GM08714 (cell line): ENCODE results near the gene OR2H2.

Experiments used
- H3K4me3 ChIP-seq: fragments of 200-500 bp; sonication (Bioruptor generic); 2 replicates; pipeline ENCODE4 v1.5.1; 2014; ENCODE audit warnings: mild to moderate bottlenecking, low read length, inconsistent platforms
- ZNF274 ChIP-seq: IDR thresholded peaks from 2 replicates; pipeline ENCODE4 v1.6.1; 2012; ENCODE audit warnings: mild to moderate bottlenecking, low read depth, low read length

Gene OR2H2

DNA sequence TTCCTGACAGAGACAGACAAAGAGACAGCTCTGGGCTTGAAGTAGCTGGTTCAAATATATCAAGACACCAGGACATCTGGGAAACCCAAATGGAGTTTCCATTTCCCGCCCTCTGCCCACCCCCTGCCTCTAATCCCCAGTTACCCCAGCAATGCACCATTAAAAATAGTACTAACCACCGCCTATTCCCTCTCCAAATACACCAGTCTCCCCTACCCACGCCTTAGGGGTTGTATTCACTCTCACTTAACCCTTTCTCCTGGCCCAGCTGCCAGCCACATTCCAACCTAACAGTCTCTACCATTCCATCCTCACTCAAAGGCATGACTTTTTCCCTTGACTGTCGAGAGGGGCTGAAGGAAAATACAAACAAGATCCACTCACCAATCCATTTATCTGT lies 25.6 kb downstream of the OR2H2 start:
- no peak overlapping the region for H3K4me3 ChIP-seq
- TF ChIP-seq ZNF274, result no peak

DNA sequence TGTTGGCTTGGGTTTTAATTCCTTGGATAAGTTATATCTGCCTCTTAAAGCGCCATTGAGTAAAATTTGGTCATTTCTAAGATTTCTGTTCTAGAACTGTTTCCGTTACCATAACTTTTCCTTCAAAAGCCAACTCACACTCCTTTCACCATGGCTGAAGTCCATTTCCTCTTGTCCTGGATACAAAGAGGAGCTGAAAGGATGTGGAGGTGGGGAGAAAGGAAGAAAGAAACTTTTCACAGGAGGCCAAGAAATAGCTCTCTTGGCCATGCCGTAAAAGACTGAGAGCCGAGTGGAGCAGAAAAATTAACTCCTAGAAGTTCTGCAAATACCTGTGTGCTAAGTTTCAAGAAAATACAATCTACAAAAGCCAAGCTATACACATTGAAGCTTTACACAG lies 26.5 kb downstream of the OR2H2 start:
- no peak for TF ChIP-seq ZNF274
- no peak overlapping the region for H3K4me3 ChIP-seq

DNA sequence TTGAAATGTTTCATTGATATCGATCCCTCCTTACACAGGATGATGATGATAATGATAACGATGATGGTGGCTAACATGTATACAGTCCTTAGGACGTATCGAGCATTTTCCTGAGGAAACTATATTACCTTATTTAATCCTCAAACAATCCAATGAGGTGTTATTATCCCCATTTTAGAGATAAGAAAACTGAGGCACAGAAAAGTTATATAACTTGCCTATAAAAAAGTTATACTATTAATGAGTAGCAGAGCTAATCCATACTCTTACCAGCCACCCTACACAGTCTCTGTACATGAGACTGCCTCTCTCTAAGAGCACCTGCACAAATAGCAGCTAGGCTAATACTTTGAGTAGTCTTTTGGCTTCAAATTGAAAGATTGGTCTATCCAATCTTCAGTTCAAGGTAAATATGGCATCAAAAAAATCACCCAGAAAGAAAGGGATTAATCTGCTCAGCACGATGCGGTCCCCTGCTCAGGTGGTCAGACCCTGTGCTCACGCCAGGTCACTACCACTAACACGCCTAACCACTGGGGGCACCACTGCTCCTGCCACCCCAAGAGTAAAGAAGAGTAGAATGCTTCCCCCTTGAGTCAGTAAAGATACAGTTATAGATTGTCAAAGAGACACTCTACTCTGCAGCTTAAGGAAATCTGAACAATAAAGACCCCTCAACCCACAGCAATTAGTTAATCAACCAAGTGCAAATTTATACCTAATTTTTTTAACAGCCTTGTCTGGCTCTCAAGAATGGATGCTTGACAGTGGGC lies 33.0 kb downstream of the OR2H2 start:
- no peak for TF ChIP-seq ZNF274
- H3K4me3 ChIP-seq, result no peak overlapping the region

DNA sequence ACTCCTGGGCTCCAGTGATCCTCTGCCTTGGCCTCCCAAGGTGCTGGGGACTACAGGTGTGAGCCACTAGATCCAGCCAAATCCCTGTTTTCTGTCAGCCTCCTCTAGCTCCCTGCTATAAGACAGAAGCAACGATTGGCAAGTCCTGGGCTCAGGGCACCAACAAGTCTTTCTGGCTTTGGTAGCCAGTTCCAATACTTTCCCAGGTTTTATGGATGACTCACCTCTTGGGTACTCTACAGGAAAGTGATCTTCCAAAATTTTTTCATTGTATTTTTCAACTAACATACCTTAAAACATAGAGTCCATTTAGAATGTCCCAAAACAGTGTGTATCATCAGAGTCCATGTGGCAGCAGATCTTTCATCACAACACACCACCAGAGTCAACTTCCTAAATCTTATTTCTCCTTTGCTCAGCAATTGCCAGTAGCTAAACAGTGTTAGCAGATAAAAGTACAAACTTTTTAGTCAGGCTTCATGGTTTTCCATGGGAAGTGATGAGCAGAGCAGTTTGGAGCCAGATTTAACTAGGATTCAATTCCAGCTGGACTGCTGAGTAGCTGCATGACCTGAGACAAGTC lies 34.7 kb downstream of the OR2H2 start:
- H3K4me3 ChIP-seq, result no peak overlapping the region
- no peak for TF ChIP-seq ZNF274

DNA sequence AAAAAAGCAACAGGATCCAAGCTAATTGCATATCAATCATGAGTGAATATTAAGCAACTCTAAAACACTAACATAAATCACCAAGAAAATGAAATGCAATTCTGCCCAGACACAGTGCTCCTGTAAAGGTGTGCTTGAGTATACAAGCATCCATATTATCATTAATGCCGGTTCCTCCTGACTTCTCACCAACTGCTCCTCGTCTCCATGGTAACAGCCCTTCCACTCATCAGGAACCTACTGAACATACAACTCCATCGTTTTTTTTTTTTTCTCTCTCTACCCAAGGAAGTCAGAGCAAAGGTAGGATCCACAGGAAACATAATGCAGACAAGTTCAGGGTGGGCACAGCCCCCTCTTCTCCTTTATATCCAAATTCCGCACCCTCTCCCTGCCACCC lies 35.7 kb downstream of the OR2H2 start:
- TF ChIP-seq ZNF274, result no peak
- no peak overlapping the region for H3K4me3 ChIP-seq

DNA sequence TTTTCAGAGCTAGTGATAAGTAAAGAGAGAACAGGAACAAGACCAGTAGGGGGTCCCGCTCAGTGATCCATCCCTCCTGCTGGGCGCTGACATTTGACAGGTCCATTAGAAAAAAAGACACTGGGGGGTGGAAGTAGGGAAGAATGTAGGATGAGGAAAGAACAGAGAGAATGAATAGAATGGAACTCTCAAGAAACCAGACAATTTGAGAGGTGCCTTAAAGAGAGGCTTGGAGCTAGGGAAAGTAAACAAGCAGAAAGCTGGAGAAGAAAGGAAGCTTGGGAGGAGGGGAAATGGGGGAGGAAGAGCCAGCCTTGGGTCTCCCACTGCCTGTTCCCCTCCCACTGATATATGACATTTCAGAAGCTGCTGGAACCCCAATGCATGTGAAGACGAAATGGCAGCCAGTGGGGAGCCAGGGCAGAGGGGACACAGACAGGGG lies 39.6 kb downstream of the OR2H2 start:
- no peak overlapping the region for H3K4me3 ChIP-seq
- TF ChIP-seq ZNF274, result no peak

DNA sequence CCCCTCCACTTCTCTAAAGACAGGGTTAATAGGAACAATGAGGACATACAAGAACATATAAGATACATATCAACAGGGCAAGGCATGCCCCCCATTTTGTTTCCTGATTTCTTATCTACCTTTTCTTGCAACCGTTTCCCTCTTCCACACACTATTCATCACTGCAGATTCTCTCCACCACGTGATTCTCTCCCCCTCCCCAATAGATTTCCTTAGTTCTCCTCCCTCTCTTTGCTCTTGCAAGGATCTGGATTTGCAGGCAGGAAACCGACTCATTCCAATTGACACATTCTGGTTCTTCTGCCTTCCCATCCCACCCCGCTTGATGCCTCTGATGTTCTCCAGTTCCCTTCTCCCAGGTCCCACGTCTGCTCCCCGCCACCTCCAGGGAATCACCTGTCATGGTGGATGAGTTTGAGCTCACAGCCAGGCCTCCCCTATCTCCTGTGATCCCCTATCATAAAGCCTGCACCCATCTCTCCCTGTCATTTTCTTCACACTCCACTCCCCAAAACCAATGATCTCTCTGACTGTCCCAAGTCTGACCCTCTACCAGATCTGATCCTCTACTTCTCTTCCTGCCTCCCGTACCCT lies 40.5 kb downstream of the OR2H2 start:
- no peak for TF ChIP-seq ZNF274
- no peak overlapping the region for H3K4me3 ChIP-seq

DNA sequence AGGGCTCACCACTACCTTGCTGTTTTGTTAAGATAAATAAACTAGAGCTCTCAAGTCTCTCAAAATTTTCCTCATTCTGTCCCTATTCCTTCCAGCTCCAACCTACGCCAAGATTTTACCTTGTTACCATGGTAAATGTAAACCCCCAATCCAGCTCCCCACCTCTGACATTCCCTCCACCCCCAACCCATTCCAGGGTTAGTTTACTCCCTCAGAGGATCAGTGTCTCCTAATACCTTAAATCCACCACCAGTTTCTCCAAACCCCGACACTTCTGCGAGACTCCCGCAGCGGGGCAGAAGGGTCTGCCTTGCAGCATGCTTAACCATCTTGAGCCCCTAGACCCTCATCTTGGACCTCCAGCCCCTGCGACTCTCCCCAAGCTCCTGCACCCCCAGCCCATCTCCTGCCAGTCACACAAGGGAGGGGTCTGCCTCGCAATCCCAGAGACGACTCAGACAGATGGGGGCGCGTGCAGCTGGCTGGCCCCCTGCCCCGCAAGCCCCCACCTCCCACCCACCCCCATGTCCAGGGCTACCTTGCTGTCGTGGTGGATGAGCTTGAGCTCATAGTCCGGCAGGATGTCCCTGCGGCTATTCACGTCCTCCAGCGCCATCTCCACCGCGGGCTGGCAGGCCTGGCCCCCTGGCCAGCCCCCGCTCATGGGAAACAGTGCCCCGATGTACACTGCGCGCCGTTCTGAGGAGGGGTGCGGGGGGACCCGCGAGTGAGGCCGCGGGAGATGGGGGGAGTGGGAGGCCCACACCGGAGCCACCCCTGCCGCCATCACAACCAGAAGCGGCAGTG lies 42.2 kb downstream of the OR2H2 start:
- no peak overlapping the region for H3K4me3 ChIP-seq
- no peak for TF ChIP-seq ZNF274

DNA sequence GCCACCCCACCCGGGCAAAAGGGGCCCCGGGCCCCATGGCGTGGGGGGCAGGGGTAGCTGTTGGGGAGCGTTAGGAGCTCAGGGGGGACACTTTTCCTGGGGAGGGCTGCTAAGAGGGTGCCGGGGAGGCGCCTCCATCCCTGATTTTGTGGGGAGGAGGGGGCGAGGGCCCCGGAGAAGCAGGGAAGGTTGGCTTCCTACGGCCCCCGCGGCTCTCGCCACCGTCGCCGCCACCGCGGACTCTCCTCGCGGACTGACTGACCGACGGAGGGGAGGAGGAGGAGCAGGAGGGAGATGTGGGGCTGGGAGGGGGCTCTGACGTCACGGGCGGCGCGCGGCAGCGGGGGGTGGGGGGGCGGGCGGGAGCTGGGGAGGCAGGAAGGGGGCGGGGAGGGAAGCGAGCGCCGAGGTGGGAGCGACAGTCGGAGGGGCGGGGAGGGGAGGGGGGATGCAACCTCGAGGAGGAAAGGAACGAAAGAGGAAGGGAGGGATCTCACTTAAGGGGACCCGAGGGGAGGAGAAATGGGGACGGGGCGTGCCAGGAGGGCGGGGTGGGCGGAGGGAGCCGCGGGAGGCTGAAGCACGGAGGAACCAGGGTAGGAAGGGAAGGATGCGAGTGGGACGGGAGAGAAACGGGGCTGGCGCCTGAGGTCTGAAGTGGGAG lies 43.0 kb downstream of the OR2H2 start:
- no peak for TF ChIP-seq ZNF274
- peak overlapping the region; percentile 55; the same call in 1 of the 2 replicates for H3K4me3 ChIP-seq

DNA sequence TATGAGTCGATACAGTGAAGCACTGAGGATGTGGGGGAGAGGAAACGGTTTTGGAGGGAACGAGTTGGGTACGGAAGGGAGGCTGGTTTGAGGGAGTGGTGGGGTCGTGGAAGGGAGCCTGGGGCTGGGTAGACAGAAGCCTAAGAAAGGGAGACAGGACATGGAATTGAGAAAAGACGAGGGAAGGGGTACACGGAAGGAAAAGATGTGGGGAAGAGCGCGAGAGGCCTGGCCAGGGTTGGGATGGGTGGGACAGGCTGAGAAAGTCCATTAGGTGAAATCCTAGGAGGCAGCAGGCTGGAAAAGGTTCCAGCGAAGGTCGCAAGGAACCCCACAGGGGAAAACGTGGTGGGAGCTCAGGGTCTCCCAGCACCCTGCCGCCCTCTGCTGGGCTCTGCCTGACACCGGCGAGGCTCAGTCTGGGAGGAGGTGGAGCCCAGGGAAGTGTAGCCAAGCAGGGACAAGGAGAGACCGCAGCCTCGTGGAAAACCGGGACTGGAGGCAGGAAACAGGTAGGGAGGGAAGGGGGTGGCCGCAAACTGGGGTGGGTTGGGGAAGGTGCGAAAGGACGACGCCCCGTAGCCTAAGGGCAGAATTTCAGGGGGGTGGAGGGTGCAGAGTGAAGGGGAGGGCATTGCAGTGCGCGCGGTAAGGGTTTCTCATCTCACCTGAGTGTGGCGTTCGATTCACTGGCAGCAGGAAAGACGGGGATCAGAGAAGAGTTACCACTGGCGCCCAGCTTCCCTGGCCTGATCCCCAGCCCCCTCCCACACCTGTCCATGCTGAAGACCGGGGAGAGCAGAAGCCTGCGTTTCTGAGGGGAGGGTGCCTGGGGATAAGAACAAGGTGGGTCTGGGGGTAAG lies 43.7 kb downstream of the OR2H2 start:
- no peak for TF ChIP-seq ZNF274
- H3K4me3 ChIP-seq, result peak overlapping the region; percentile 55; the same call in 1 of the 2 replicates

DNA sequence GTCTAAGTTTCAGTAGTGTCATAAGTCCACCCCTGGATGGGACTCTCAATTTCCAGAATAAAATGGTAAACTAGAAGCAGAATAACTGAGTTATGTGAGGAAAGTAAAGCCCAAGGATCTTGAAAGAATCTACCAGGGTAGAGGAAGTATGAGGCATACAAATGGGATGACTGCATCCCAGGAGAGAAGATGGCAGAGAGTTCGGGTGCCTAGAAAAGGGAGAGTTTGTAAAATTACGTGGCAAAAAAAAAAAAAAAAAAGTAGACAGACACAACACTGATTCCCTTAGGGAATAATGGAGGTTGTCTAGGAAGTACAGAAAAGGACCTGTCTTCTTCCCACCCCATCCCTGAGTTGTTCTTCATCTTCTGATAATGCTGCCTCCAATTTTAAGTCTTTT lies 44.6 kb downstream of the OR2H2 start:
- no peak overlapping the region for H3K4me3 ChIP-seq
- no peak for TF ChIP-seq ZNF274

DNA sequence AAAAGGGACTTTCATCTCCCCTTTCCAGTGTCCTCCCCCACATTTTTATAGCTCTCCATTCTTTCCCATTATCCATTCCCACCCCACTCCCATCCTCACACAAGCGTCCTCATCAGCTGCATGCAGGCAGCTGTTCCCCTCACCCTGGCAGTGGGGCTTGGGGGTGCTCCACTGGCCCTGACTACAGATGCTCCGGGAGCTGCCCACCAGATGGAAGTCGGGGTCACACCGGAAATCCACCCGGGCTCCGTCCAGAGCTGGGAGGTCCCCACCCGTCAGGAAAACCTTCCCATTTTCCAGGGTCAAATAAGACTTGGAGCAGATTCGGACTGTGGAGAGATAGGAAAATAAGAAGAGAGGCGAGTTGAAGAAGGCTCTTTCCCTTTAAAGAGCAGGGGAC lies 45.4 kb downstream of the OR2H2 start:
- no peak overlapping the region for H3K4me3 ChIP-seq
- no peak for TF ChIP-seq ZNF274

DNA sequence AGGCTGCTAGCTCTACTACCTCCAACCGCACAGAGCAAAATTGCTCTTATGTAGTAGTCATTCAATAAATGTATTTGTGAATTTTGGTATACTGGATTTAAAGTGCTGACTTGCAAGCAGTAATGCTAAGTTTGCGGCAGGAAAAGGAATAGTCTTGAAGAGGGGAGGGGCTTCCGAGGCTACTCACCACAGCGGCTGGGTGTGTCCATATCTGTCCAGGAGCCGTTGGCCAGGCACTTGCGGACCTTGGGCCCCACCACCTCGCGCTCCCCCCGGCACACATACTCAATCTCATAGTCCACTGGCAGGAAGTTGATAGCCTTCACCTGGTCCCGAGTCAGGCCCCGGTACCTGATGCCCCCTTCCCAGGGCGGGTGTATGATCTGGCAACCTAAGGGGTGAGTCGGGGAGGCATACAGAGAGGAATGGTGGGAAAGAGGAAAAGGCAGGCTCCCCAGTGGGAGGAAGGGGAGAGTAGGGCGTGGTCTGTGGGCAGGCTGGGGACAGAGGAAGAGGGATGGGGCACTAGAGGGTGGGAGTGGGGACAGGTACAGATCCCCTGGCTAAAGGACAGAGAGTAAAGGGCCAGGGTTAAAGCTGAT lies 46.4 kb downstream of the OR2H2 start:
- no peak for TF ChIP-seq ZNF274
- H3K4me3 ChIP-seq, result no peak overlapping the region
